Prostate gland (tissue), 2 donors: ENCODE data around the gene UVRAG. TPM values are rescaled to one million over a fixed set of nuclear protein-coding genes. Genes with fewer than 3 reads are reported as not detected.

Experiments
- DNase-seq: peaks from one replicate; pipeline ENCODE4 v3.0.0-alpha.2; 2019; ENCODE audit warnings: low spot score
- H3K27ac ChIP-seq, 2 donors: fragments of 200-600 bp; sonication (generic); 2 replicates each; pipeline ENCODE4 v1.5.1; 2017 to 2019
- H3K27me3 ChIP-seq: fragments of 200-600 bp; sonication (generic); replicated peaks from 2 replicates; pipeline ENCODE4 v1.5.1; 2019; ENCODE audit not compliant: insufficient read depth
- H3K36me3 ChIP-seq, 2 donors: fragments of 200-600 bp; sonication (generic); 1 replicate in 1 of 2; 2 replicates in 1 of 2; pipeline versions ENCODE4 v1.5.1 to v1.8.1; 2017 to 2019
- H3K4me1 ChIP-seq: fragments of 200-600 bp; sonication (generic); replicated peaks from 2 replicates; pipeline ENCODE4 v1.5.1; 2019
- H3K4me3 ChIP-seq, 2 donors: fragments of 200-600 bp; sonication (generic); 2 replicates each; pipeline ENCODE4 v1.5.1; 2017 to 2019
- H3K9me3 ChIP-seq: fragments of 200-600 bp; sonication (generic); 2 replicates; pipeline ENCODE4 v1.5.1; 2017
- CTCF ChIP-seq, 4 experiments: fragments of 200-600 bp in 2 of 4; fragments of 450-650 bp in 2 of 4; sonication (generic) in 2 of 4; IDR thresholded peaks; 1 replicate in 3 of 4; 2 replicates in 1 of 4; pipeline ENCODE4 v1.5.1; 2016 to 2019; ENCODE audit warnings: antibody characterized with exemption in 4 of 4, mild to moderate bottlenecking in 2 of 4, moderate library complexity in 2 of 4
- POLR2A ChIP-seq: fragments of 450-650 bp; IDR thresholded peaks from one replicate; pipeline ENCODE4 v1.6.1; 2016; ENCODE audit warnings: antibody characterized with exemption, mild to moderate bottlenecking
- POLR2AphosphoS5 ChIP-seq: sonication (generic); formaldehyde crosslinking; IDR thresholded peaks from one replicate; pipeline ENCODE4 v1.6.1; 2017; ENCODE audit warnings: antibody characterized with exemption
- WGBS: methylation state at CpG from one replicate; pipeline ENCODE4 v1.1.5; 2018; 5-methylcytosine and 5-hydroxymethylcytosine counted together
- intact Hi-C: fragments of 100-400 bp; cut with DNase I; formaldehyde crosslinking; loops from one replicate; pipeline ENCODE4 v1.14.2; 2022
- total RNA-seq, 2 donors: library from RNA; depleted of rRNA; stranded (reverse); fragments of >200 nt; gene quantifications; one replicate each; pipeline ENCODE4 v1.1.0, GENCODE V29; 2016

The UVRAG gene
- total RNA-seq, 2 donors from 2014 or later: 13.9 to 25.2 TPM

GRCh38 chr11:76164861-76165751 is 350.1 kb downstream of the UVRAG start:
- WGBS: 92% methylated on average over 50 of the region's 50 CpGs

GRCh38 chr11:76166314-76166713 is 351.3 kb downstream of the UVRAG start:
- H3K9me3 ChIP-seq: no peaks in the 10 kb centered on the region
- 87% methylated on average over 6 of the region's 6 CpGs for WGBS
- H3K36me3 ChIP-seq: no peaks in the 10 kb centered on the region
- H3K4me1 ChIP-seq: no peaks in the 10 kb centered on the region
- no peaks in the 10 kb centered on the region for H3K27me3 ChIP-seq
- DNase-seq: no peak
- intact Hi-C loops: no loop called here
- H3K4me3 ChIP-seq: no peak overlapping the region
- TF ChIP-seq POLR2AphosphoS5 (no peak), POLR2A (no peak), CTCF (IDR thresholded peaks at IDR 0.05) (no peak)
- H3K27ac ChIP-seq: no peak overlapping the region

More at GRCh38 chr11:76164861-76165751, 350.1 kb downstream of the UVRAG start:
- H3K4me1 ChIP-seq: no peaks in the 10 kb centered on the region
- no peak overlapping the region for H3K27ac ChIP-seq
- intact Hi-C loops: loop anchor here (5.0 kb wide), 1 partner anchor 152 kb away; no protein-coding TSS in a partner anchor
- TF ChIP-seq CTCF (IDR thresholded peaks at IDR 0.05): no peak
- TF ChIP-seq POLR2AphosphoS5: no peak
- no peak for TF ChIP-seq POLR2A
- H3K36me3 ChIP-seq: no peaks in the 10 kb centered on the region
- H3K9me3 ChIP-seq: no peaks in the 10 kb centered on the region
- DNase-seq: no peak
- no peaks in the 10 kb centered on the region for H3K27me3 ChIP-seq
- H3K4me3 ChIP-seq: no peak overlapping the region

DNA sequence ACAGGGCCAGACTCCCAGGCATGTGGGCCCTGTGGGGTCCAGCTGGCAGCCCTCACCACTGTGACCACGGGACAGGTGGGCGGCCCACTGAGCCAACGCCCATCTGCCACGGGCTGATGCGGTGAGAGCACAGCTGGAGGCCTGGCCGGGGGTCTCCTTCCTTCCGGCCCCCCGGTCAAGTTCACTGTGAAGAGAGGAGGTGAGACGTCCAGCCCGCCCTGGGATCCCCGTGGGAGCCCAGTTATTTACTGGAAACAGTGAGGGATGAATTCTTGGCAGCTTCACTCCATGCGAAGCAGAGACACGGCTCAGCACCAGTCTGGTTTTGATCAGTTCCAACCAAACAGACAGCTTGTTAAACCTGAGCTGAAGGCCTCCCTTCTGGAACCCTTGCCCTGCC is 352.6 kb downstream of the UVRAG start:
- no peaks in the 10 kb centered on the region for H3K27me3 ChIP-seq
- WGBS: 69% methylated on average over 13 of the region's 13 CpGs
- H3K9me3 ChIP-seq: no peaks in the 10 kb centered on the region
- no peak for DNase-seq
- no peak overlapping the region for H3K4me3 ChIP-seq
- H3K27ac ChIP-seq: no peak overlapping the region
- TF ChIP-seq CTCF (IDR thresholded peaks at IDR 0.05) (no peak), POLR2A (no peak)
- intact Hi-C loops: no loop called here
- H3K36me3 ChIP-seq: no peaks in the 10 kb centered on the region
- H3K4me1 ChIP-seq: no peaks in the 10 kb centered on the region

DNA sequence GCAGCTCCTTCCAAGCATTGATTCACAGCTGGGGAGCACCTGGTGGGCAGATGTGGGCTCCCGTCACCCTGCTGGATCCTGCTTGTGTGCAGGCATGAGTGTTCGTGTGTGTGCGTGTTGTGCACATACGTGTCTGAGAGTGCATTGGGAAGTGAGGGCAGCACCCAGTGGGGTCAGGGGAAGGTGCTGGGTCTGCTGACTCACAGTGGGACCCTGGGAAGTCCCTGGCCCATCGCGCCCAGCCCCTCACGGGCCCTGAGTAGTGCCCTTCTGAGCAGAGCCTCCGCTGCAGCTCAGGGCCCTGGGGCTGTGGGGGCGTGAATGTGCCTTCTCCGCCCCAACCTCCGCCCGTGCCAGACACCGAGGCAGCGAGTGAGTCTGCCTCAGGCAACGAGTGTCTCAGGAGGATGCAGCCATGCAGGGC is 354.5 kb downstream of the UVRAG start:
- 72% methylated on average over 15 of the region's 15 CpGs for WGBS
- DNase-seq: no peak
- H3K27ac ChIP-seq: no peak overlapping the region
- no peaks in the 10 kb centered on the region for H3K9me3 ChIP-seq
- TF ChIP-seq POLR2A: no peak
- TF ChIP-seq POLR2AphosphoS5: no peak
- no peak for TF ChIP-seq CTCF (IDR thresholded peaks at IDR 0.05)
- H3K27me3 ChIP-seq: no peaks in the 10 kb centered on the region
- intact Hi-C loops: no loop called here
- no peak overlapping the region for H3K4me3 ChIP-seq
- no peaks in the 10 kb centered on the region for H3K4me1 ChIP-seq
- no peaks in the 10 kb centered on the region for H3K36me3 ChIP-seq

- TF ChIP-seq POLR2AphosphoS5: no peak
- no peak for TF ChIP-seq CTCF (IDR thresholded peaks at IDR 0.05)
- TF ChIP-seq POLR2A: no peak
- no peaks in the 10 kb centered on the region for H3K36me3 ChIP-seq
- no peak overlapping the region for H3K27ac ChIP-seq
- H3K4me1 ChIP-seq: no peaks in the 10 kb centered on the region
- no peak for DNase-seq
- no peaks in the 10 kb centered on the region for H3K9me3 ChIP-seq
- no peaks in the 10 kb centered on the region for H3K27me3 ChIP-seq
- intact Hi-C loops: no loop called here
- 75% methylated on average over 4 of the region's 4 CpGs for WGBS
- H3K4me3 ChIP-seq: no peak overlapping the region
Measured at GRCh38 chr11:76170468-76170867, 355.5 kb downstream of the UVRAG start.
